ENCODE data around the gene KISS1.

GRCh38 chr1:204241914-204242313 lies 45.6 kb upstream of the KISS1 start:
- TF ChIP-seq MYNN (tag by site-specific recombination; IDR thresholded peaks at IDR 0.05; ENCODE audit: borderline replicate concordance) (no peak), CTCF (tag by site-specific recombination; IDR thresholded peaks at IDR 0.05) (no peak), ZNF558 (tag by site-specific recombination; IDR thresholded peaks at IDR 0.05) (no peak), ZNF350 (tag by site-specific recombination; IDR thresholded peaks at IDR 0.05) (no peak), ZNF2 (tag by site-specific recombination; IDR thresholded peaks at IDR 0.05) (no peak), ZNF416 (tag by site-specific recombination; IDR thresholded peaks at IDR 0.05) (no peak)
